HG03175 (cell line): ENCODE results near the gene PHAX.
"Not testable (repeated sequence)": the region's sequence is repeated elsewhere in the genome, so short reads cannot be mapped to it uniquely, and the experiment has no call there.

ENCODE experiments used
- ATAC-seq: cut with Tn5 transposase; IDR thresholded peaks from one replicate; pipeline ENCODE4 v1.9.1; 2021; ENCODE audit warnings: mild to moderate bottlenecking, moderate library complexity; ENCODE audit not compliant: unreplicated experiment

PHAX gene, protein sequence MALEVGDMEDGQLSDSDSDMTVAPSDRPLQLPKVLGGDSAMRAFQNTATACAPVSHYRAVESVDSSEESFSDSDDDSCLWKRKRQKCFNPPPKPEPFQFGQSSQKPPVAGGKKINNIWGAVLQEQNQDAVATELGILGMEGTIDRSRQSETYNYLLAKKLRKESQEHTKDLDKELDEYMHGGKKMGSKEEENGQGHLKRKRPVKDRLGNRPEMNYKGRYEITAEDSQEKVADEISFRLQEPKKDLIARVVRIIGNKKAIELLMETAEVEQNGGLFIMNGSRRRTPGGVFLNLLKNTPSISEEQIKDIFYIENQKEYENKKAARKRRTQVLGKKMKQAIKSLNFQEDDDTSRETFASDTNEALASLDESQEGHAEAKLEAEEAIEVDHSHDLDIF

DNA sequence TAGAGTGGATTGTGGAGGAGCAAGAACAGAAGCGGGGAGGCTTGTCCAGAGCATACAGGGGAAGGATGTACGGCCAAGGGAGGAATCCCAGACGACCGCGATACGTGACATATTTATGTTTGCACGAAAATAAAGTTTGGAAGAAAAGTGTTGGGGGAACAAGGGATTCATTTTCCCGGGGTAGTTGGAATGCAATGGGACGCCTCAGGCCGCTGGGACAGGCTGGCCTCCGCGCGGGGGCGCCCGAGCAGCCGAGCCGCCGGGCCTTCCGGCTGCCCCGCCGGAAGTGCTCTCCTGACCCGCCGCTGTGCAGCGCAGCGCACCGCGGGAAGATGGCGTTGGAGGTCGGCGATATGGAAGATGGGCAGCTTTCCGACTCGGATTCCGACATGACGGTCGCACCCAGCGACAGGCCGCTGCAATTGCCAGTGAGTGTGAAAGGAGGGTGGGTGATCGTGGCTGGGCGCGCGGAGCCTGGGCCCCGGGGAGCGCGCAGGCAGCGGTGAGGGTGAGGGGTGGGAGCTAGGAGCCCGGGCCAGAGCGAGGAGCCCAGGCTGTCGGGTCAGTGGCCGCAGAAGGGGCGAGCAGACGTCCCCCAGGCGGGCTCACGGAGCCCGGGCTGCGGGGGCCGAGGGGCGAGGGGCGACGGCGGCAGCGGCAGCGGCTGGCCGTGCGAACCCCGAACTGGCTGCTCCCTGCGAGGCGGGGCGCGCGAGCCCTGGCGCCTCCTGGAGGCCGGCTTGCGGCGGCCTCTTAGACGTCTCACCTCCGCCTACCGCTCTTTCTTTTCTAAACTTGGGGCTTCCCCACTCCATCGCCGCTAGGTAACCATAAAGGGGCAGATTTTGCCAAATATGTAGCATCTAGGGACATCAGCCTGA is at the start of gene PHAX:
Gene PHAX (plus strand): TSS at position 317 of the 881 bp plus-strand sequence. CDS start 16 bp downstream, at position 333.
- peak; percentile 95 for ATAC-seq

DNA sequence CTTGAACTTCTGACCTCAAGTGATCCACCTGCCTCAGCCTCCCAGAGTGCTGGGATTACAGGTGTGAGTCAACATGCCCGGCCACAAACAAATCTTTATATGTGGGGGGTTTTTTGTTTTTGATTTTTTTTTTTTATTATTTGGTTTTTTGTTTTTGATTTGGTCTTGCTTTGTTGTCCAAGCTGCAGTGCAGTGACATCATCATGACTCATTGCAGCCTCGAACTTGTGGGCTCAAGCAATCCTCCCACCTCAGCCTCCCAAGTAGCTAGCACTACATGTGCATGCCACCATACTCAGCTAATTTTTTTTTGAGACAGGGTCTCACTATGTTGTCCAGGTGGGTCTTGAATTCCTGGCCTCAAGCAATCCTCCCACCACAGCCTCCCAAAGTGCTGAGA is 48.1 kb upstream of the PHAX start:
- no peak for ATAC-seq

DNA sequence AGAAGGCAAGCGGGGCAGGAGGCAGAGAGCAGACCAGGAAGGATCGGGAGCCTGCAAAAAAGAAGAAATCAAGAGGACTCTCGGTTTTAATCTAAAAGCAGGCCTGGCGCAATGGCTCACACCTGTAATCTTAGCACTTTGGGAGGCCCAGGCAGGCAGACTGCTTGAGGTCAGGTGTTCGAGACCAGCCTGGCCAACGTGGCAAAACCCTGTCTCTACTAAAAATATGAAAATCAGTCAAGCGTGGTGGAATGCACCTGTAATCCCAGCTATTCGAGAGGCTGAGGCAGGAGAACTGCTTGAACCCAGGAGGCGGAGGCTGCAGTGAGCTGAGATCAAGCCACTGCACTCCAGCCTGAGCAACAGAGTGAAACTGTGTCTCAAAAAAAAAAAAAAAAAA is 45.6 kb upstream of the PHAX start:
- ATAC-seq = not testable (repeated sequence)

DNA sequence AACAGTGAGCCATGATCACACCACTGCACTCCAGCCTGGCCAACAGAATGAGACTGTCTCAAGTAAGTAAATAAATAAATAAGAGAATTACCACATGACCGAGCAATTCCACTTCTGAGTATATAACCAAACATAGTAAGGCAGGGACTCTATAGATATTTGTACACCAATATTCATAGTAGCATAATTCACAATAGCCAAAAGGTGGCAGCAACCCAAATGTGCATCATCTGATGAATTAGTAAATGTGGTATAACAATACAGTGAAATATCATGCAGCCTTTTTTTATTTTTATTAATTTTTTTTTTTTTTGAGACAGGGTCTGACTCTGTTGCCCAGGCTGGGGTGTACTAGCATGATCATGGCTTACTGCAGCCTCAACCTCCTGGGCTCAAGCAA is 38.8 kb upstream of the PHAX start:
- no peak for ATAC-seq

GRCh38 chr5:126562823-126563222 is 37.9 kb upstream of the PHAX start:
- peak; percentile 70 for ATAC-seq

DNA sequence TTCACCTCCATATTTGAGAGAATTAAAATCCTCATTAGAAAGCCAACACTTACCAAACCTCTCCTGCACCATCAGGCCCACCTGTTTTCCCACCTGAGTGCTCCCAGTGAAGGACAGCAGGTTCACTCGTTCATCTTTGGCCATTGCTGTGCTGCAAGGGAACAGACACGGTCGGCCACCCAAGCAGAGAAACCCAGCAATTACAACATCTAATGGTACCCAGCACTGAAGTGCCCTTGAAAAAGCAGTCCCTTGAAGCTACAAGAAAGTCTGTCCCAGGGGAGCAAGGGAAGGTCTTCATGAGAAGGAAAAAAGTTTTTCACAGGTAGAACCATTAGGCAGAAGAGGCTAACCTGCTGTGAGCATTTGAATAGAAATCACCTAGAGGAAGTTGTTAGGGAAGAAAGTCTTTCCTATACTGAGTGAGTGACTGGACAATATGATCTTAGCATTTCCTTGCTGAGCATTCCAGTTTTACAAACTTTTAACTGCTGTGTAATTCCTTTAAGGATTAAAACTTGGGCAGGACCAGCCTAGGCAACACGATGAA is 32.5 kb upstream of the PHAX start:
- ATAC-seq = no peak

DNA sequence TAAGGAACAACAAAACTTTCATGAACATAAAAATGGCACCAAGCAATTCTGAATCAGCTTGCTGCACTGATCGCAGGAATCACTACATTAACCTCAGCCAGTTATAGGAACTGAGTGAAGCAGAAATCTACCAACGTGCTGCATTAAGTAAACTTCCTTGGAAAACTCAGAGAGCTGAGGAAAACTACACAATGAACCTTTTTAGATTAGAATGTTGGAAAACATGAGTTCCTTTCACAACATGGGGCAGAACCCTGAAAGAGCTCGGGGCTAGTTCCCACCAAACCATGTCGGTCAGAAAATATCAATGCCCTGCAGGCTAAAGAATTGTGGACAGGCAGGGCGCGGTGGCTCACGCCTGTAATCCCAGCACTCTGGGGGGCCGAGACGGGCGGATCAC is 25.1 kb upstream of the PHAX start:
- no peak for ATAC-seq

GRCh38 chr5:126576974-126577373 is 23.8 kb upstream of the PHAX start:
- ATAC-seq = no peak

GRCh38 chr5:126577415-126577814 is 23.3 kb upstream of the PHAX start:
- no peak for ATAC-seq

DNA sequence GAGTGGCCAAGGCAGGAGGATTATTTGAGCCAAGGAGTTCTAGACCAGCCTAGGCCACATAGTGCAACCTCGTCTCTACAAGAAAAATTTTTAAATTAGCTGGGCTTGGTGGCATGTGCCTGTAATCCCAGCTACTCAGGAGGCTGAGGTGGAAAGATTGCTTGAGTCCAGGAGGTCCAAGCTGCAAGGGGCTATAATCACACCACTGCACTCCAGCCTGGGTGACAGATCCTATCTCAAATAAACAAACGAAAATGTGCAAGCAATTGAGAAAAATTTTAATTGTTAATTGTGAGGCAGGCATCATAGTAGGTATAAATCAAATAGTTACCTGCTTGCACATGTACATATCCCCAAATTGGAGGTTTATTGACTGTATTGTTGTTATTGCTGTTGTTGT is 21.0 kb upstream of the PHAX start:
- no peak for ATAC-seq

- ATAC-seq = no peak
These were observed 17.0 kb upstream of the PHAX start for GRCh38 chr5:126583761-126584160.

GRCh38 chr5:126587551-126588390 is 13.0 kb upstream of the PHAX start:
- ATAC-seq = no peak

- no peak for ATAC-seq
These were observed 11.0 kb upstream of the PHAX start for GRCh38 chr5:126589536-126590297.

DNA sequence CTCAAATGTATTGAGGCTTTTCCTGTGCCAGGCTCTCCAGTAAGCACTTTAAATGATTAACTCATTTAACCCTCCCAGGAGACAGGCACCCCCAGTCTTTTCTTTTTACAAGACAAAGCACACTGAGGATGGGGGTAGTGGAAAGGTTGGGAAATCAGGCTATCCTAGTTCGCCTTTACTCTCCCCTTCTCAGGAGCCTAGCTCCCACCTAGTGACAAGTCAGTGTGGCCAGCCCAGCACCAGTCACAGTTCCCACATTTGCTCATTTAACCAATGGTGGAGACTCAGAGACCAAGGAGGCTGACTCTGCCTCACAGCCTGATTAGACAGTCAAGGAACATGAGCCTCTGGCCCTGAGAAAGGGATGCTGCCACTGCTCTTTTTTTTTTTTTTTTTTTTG is 9.2 kb upstream of the PHAX start:
- no peak for ATAC-seq

DNA sequence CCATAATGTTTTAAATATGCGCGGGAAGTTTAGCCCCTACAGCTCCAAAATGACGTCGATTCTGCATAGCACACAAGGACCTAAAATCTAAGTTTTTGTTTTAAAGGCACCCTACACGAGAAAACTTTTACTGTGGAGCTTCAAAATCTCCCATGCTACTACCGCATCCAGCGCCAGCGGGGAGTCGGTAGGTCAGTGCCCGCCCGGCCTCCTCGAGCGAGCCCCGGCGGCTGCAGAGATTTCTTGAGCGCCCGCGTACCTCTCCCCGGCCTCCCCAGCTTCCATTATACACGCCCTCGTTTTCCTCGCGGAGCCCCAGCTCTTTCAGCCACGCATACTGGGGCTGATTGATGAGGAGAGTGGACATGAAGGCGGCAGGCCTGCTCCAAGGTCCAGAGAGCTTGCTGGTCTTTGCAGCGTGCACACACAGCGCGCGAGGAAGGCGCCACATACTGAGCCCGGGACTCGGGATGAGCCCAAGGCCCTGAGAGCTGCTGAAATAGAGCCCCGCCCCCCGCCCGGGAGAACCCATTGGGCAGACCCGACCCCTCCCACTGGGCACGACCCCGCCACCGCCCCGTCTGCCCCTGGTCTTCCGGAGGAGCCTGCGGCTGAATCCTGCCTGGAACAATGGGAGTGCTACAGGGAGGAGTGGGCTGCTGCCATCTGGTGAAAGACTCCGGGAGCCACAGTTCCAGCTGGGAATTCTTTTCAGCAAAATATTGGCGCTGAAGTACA is 5.8 kb upstream of the PHAX start, which contains the start of gene ALDH7A1:
Gene ALDH7A1 (minus strand): TSS at position 472 of the 738 bp plus-strand sequence. CDS start 21 bp downstream, at position 451.
- peak; percentile 68 for ATAC-seq

GRCh38 chr5:126595486-126596083 is 5.2 kb upstream of the PHAX start:
- ATAC-seq = peak; percentile 8

- no peak for ATAC-seq
These were observed 3.6 kb upstream of the PHAX start for GRCh38 chr5:126597156-126597555.

GRCh38 chr5:126599499-126599898 is 1.2 kb upstream of the PHAX start:
- no peak for ATAC-seq
